HG03575 (cell line): ENCODE results near the gene KIR2DL3.
"Not testable (repeated sequence)": the region's sequence is repeated elsewhere in the genome, so short reads cannot be mapped to it uniquely, and the experiment has no call there.

Experiments
- ATAC-seq: cut with Tn5 transposase; IDR thresholded peaks from one replicate; pipeline ENCODE4 v1.9.1; 2021; ENCODE audit not compliant: unreplicated experiment, insufficient number of reproducible peaks, low FRiP score; ENCODE audit errors: extremely low read depth

Gene KIR2DL3

GRCh38 chr19:54738306-54738705 is at the start of gene KIR2DL3:
Gene KIR2DL3 (plus strand): TSS chr19:54738513. CDS start chr19:54738546, 33 bp downstream.
- not testable (repeated sequence) for ATAC-seq

DNA sequence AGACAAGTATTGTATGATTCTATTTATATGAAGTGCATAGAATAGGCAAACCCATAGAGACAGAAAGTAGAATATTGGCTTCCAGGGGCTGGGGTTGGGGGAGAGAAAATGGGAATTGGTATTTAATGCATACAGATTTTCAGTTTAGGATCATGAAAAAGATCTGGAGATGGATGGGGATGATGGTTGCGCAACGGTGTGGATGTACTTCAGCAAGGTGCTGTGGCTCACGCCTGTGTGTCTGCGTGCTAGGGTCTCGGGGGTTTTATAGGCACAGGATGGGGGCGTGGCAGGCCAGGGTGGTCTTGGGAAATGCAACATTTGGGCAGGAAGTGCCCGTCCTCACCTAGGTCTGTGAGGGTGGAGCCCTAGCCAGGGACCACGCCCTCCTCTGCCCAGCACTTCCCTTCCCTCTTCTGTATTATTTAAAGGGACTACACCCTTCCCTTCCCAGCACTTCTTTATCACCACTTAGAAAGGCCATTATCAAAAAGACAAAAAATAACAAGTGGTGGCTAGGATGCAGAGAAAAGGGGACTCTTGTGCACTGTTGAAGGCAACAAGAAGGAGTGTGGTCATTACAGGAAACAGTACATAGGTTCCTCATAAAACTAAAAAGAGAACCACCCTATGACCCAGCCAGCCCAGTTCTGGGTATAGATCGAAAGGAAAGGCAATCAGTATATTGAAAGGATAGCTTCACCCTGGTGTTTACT is 46.6 kb upstream of the KIR2DL3 start:
- ATAC-seq: no peak

DNA sequence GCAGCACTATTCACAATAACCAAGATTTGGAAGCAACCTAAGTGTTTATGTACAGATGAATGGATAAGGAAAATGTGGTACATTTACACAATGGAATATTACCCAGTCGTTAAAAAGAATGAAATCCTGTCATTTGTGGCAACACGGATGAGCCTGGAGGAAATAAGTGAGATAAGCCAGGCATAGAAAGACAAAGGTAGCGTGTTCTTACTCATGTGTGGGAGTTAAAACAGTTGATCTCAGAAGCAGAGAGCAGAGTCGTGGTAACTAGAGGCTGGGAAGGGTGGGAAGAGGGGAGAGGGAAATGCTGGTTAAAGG is 46.1 kb upstream of the KIR2DL3 start:
- ATAC-seq: no peak

DNA sequence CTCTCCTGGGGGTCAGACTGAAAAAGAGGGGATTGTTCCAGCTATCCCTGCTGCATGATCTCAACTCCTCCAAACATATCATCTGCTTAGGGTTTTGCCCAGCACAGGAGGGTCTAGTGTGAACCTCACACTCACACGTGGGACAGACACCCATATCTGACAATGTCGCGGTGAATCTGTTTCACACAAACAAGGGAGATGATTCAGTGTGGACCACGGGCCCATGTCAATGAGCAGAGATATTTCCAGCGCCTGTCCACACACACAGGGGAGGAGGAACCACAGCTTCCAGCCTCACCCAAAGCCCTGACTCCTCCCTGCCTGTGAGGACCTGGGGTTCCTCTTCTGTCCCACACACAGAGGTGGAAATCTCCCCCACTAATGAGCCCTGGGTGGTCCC is 43.7 kb upstream of the KIR2DL3 start:
- no peak for ATAC-seq

DNA sequence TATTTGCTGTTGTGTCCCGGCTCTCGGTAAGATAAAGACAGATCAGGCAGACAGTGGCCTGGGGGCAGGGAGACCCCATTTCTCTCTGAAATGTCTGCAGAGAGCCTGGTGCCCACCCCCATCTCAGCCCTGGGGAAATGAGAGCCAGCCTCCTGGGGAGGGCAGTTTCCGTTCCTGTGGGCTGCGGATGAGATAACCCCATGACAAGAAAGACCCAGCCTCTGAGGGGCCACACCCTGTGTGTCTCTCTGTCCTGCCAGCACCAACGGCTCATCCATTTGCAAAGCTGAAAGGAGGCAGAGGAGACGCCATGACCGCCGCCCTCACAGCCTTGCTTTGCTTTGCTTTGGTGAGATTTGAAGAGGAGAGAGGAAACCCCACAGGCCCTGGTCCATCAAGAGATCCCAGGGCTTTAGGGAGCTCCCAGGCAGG is 42.2 kb upstream of the KIR2DL3 start:
- ATAC-seq: no peak

DNA sequence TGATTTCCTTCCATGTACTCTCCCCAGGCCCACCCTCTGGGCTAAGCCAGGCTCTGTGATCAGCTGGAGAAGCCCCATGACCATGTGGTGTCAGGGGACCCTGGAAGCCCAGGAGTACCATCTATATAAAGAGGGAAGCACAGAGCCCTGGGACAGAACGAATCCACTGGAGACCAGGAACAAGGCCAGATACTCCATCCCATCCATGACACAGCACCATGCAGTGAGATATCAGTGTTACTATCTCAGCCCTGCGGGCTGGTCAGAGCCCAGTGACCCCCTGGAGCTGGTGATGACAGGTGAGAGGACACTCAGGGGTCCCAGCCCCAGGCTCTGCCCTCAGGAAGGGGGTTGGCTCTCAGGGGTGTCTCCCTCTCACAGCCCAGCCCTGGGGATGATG is 41.5 kb upstream of the KIR2DL3 start:
- ATAC-seq: no peak

DNA sequence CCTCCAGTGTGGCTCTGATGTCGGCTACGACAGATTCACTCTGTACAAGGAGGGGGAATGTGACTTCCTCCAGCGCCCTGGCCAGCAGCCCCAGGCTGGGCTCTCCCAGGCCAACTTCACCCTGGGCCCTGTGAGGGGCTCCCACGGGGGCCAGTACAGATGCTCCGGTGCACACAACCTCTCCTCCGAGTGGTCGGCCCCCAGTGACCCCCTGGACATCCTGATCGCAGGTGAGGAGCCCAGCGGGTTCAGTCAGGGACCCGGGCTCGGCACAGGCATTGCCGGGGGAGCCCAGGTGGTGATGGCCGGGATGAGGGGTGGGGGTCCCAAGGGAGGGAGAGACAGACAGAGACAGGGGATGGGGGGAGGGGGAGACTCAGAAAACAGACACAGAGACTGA is 40.6 kb upstream of the KIR2DL3 start:
- ATAC-seq: not testable (repeated sequence)

DNA sequence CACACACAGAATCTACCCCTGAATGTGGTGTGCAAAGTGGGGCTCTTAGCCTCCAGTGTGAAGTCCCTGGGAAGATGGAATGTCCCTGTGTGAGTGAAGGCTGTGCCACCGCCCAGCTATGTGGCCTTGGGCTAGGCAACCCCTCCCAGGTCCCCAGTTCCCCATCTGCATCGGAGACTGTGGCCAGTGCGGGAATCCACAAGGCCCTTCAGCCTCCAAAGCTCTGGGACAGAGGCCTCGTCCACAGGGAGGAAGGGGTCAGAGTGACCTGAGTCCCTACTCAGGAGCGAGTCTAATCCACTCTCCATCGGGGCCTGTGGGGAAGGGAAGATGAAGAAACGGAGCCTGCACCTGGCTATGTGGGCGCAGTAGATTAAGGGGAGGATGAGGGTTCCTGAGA is 33.4 kb upstream of the KIR2DL3 start:
- ATAC-seq: no peak

- no peak for ATAC-seq
These were observed 30.4 kb upstream of the KIR2DL3 start for GRCh38 chr19:54707962-54708361.

DNA sequence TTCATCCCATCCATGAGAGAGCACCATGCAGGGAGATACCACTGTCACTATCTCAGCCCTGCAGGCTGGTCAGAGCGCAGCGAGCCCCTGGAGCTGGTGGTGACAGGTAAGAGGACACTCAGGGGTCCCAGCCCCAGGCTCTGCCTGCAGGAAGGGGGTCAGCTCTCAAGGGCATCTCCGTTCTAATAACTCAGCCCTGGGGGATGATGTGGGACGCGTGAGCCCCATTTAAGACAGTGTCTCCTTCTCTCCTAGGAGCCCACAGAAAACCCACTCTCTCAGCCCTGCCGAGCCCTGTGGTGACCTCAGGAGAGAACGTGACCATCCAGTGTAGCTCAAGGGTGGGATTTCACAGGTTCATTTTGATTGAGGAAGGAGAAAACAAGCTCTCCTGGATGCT is 29.5 kb upstream of the KIR2DL3 start:
- no peak for ATAC-seq

- ATAC-seq: no peak
These were observed 28.9 kb upstream of the KIR2DL3 start for GRCh38 chr19:54709212-54709948.

DNA sequence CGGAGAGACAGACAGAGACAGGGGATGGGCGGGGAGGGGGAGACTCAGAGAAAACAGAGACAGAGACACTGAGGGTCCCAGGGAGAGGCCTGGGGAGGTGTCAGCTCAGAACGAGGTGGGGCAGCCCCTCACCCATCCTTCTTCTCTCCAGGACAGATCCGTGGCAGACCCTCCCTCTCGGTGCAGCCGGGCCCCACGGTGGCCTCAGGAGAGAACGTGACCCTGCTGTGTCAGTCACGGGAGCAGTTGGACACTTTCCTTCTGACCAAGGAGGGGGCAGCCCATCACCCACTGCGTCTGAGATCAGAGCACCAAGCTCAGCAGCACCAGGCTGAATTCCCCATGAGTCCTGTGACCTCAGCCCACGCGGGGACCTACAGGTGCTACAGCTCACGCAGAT is 28.4 kb upstream of the KIR2DL3 start:
- not testable (repeated sequence) for ATAC-seq

DNA sequence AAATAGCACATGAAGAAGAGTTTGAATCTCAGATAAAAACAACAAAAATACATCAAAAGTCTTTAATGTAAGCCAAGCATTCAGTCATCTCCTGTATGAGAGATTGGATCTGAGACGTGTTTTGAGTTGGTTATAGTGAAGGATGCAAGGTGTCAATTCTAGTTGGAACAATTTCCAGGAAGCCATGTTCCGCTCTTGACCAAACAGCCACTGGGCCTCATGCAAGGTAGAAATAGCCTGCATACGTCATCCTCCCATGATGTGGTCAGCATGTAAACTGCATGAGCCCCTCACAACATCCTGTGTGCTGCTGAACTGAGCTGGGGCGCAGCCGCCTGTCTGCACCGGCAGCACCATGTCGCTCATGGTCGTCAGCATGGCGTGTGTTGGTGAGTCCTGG is 14.2 kb upstream of the KIR2DL3 start, which contains the start of gene KIR3DL3:
KIR3DL3 (plus strand) TSS at position 301 of the 400 bp plus-strand sequence; CDS start at position 356, 55 bp downstream.
- ATAC-seq: no peak

DNA sequence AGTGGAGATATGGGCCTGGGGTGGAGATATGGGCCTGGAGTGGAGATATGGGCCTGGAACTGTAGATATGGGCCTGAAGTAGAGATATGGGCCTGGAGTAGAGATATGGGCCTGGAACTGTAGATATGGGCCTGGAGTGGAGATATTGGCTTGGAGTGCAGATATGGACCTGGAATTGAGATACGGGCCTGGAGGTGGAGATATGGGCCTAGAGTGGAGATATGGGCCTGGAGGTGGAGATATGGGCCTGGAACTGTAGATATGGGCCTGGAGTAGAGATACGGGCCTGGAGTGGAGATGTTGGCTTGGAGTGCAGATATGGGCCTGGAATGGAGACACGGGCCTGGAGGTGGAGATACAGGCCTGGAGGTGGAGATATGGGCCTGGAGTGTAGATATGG is 13.7 kb upstream of the KIR2DL3 start:
- ATAC-seq: no peak

DNA sequence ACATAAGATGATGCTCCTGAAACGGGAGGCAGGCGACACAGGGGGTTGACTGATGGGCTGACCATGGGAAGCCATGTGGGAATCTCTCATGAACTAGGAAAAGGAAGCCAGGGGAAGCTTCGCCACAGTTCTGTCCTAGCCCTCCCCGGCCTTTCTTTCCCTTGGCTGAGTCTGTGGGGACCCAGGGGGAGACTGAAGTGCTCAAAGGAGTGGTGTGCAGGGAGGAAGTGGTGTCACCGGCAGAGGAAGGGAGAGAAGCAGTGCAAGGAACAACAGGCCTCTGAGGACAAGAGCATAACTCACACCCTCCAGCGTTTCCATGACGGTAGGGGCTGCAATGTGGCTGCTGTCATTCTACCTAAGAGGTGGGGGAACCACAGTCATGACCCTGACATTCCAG is 13.0 kb upstream of the KIR2DL3 start:
- no peak for ATAC-seq

- ATAC-seq: no peak
These were observed 10.8 kb upstream of the KIR2DL3 start for GRCh38 chr19:54727562-54727961.

GRCh38 chr19:54728167-54728566 is 10.1 kb upstream of the KIR2DL3 start:
- no peak for ATAC-seq

- ATAC-seq: no peak
These were observed 8.7 kb upstream of the KIR2DL3 start for GRCh38 chr19:54729416-54730188.

DNA sequence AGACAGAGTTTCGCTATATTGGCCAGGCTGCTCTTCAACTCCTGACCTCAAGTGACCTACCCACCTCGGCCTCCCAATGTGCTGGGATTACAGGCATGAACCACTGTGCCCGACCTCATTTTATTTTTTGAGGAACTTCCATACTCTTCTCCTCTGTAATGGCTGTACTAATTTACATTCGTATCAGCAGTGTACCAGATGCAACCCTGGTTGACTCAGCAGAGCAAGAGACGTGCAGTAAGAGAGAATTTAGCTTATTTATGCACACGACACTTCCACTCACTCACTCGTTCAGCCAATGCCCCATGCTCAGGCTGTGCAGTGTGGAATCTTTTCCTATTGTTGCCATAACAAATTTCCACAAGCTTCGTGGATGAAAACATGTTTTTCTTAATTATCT is 7.1 kb upstream of the KIR2DL3 start:
- no peak for ATAC-seq

- ATAC-seq: no peak
These were observed 402 bp downstream of the KIR2DL3 start for GRCh38 chr19:54738715-54739114.
